ENCODE data around the gene CFAP410.
"Not testable (repeated sequence)": the region's sequence is repeated elsewhere in the genome, so short reads cannot be mapped to it uniquely, and the experiment has no call there.

CFAP410 gene

GRCh38 chr21:44316277-44316900 is 22.8 kb downstream of the CFAP410 start:
- no peak for DNase-seq

DNA sequence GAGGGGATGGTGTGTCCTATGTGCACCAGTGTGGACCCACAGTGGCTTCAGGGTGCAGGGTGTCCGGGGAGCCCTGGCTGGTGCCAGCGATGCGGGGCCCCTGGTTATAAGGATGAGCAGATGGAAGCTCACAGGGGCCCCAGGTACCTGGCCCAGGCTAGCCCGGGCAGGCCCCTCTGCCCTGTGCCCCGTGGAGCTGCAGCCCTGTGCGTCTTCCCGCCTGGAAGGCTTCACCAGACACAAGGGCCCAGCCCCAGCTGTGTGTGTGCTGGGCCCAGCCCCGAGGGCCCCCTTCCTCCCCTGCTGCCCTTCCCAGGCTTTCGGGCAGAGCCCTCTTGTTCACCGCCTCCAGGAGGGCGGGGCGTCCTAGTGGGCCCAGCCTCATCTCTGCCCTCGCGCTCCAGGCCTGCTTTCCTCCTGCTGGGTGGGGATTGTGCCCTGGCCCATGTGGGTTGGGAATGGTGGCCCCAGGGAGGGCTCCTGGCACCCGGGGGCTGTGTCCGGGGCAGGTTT is 23.4 kb downstream of the CFAP410 start:
- no peak for DNase-seq

DNA sequence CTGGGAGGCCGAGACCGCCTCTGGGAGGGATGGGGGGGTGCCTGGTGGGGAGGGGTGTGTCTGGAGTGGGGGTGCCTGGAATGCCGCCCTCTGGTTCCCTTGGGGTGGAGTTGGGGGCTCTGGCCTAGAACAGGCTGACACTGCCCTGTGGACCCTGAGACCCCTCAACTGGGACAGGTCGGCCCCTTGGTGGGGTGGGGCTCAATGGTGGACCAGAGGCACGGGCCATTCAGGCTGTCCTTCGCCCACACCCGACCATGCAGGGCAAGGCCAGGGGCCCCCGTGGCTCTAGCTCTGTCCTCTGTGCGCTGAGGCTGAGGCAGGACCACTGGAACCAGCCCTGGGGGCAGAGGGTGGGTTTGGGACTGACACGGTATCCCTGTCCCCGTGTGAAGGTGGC is 24.6 kb downstream of the CFAP410 start:
- DNase-seq: no peak

DNA sequence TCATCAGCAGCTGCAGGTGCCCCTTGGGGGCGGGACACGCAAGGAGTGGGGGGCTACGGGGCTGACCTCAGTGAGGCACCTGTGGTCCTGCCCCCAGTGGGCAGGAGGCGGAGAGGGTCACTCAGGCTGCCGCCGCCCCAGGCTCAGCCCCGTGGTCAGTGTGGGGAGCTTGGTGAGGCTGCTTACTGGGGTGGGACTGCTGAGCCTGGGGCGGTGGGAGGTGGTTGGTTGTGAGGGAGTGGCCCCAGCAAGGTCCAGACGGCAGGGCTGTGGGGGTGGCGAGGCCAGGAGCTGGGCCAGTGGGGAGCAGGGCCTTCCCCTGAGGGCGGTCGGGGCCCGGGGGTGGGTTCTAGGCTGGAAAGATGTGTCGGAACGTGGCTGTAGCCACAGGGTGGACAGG is 25.1 kb downstream of the CFAP410 start:
- DNase-seq: no peak

DNA sequence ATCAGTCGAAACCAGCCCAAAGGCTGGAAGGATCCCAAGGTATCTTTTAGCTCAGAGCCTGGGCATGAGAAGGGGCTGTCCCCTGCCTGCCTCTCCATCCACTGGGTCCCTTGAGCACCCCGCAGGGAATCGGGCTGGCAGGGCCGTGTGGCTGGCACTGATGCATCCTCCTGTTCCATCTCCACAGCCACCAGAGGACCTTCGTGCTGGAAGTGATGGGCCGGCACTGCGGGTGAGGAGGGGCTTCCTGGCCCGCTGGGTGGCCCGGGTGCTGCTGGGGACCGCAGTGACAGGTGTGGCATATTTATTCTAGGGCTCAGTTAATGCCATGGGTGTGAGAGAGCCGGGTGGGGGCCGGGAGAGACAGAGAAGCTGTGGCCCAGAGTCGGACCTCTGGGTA is 25.7 kb downstream of the CFAP410 start:
- no peak for DNase-seq

DNA sequence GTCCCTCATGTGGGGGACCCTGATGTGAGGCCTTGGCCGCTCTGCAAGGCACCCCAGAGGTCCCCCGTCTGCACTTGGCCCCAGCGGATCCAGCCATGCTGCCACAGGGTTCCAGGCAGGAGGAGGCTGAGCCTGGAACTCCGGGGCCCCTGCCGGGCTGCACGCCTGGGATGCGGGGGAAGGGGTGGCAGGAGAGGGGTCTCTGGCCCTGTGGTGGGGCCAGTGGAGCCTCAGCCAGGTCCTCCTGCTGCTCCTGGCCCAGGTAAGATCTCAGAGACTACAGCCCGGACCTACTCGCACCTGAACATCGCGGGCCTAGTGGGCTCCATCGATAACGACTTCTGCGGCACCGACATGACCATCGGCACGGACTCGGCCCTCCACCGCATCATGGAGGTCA is 26.5 kb downstream of the CFAP410 start:
- DNase-seq: no peak

- no peak for DNase-seq
These were observed 27.1 kb downstream of the CFAP410 start for GRCh38 chr21:44312089-44312488.

GRCh38 chr21:44310628-44311507 is 28.3 kb downstream of the CFAP410 start:
- DNase-seq: no peak

GRCh38 chr21:44306936-44307704 is 32.1 kb downstream of the CFAP410 start:
- no peak for DNase-seq

DNA sequence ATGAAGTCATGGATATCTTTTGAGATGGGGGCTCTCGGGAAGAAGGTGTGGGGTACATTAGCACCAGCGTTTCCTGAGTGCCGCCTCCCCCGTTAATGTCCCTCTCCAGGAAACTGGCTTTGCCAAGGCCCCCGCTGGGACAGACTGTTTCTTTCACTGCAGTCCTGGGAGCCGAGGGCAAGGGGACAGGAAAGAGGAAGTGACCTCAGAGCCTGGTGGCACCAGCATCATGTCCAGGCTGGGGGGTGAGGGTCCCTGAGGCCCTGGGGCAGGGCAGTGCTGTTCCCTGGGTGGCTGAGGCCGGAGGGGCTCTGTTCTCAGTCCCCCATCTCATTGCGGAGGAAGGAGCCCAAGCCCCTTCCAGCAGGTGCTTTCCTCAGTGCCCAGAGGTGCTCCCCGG is 33.5 kb downstream of the CFAP410 start:
- DNase-seq: no peak

- DNase-seq: peak in 1 of 2 donors; percentile 38
These were observed 34.3 kb downstream of the CFAP410 start for GRCh38 chr21:44304877-44305293.

GRCh38 chr21:44304011-44304616 is 35.1 kb downstream of the CFAP410 start:
- DNase-seq: no peak

GRCh38 chr21:44303490-44303981 is 35.7 kb downstream of the CFAP410 start:
- no peak for DNase-seq

- not testable (repeated sequence) for DNase-seq
These were observed 36.4 kb downstream of the CFAP410 start for GRCh38 chr21:44302573-44303401.

GRCh38 chr21:44301961-44302406 is 37.2 kb downstream of the CFAP410 start:
- peak; percentile 13 to 57 for DNase-seq

DNA sequence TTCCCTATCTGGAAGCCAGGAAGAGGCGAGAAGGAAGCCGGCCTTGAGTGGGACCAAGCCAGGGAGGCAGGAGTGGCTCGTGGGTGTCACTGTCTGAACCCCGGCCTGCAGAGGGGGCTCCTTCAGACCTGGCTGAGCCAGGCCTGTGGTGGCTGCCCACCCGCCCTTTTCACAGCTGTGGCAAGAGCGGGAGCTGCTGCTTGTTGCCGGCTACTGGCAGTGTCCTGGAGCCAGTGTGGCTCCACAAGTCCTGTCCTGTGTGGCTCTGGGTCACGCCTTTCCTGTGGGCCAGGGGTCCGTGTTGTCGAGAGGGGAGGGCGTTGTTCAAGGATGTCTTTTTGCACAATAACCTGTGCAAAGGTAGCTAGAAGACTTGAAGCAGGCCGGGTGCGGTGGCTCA is 38.0 kb downstream of the CFAP410 start:
- DNase-seq: no peak

DNA sequence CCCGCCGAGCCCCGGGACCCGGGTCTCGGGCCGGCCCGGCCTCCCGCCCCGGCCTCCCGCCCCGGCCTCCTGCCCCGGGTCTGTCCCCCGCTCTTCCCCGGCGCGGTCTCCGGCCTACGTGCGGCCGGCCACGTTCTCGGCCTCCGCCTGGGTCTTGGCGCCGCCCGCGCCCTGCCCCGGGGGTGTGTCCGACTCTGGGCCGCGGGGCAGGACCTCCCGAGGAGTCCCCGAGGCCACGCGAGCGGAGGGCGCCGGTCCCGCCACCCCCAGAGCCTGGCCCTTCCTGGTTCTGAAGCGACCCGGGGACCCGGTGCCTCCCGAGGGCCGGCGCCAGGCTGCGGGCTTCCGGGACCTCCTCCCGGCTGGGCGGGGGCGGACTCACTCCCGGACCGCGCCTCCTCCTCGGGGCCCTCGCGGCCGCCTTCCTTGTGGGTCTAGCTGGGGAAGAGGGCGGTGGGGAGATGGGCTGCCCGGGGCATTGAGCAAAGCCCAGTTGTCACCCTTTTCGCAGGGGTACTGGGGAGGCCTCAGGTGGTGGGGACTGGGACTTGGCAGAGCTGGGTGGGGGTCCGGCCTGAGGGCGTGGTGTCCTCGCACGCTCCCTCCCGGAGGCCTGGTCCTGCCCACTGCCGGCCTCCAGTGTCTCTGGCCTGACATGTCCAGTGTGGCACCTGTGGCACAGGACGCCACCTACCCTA is 38.8 kb downstream of the CFAP410 start:
- DNase-seq: peak; percentile 58 to 71

DNA sequence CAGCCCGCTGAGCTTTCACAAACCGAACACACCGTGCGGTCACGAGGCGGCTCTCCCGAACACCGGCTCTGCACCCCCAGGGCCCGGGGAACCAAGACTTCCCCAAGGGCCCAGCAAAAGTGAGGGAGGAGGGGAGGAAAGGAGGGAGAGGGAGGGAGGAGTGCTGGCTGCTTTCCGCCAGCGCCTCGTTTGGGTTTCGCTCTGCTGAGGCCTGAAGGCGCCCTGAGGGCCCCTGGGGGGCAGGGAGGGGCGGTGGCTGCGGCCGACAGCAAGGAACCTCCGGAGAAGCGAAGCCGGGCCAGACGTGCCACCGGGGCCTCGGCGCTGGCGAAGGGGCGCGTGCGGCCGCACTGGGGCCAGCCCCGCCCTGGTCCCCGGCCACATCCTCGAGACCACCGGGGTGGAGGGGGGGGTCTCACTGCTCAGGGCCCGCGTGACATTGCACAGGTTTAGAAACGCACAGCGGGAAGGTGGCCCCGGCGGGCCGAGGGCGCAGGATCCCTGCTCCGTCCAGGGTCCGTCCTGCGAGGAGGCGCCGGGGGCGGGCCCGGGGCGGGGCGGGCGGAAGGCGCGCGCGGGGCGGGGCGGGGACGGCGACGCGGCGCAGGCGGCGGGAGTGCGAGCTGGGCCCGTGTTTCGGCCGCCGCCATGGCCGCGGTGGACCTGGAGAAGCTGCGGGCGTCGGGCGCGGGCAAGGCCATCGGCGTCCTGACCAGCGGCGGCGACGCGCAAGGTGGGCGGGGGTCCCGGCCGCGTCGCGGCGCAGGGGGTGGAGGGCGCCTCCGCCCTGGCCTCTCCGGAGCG is 39.5 kb downstream of the CFAP410 start, which contains the start of gene PFKL:
TSS of gene PFKL (plus strand) at position 596 of the 804 bp plus-strand sequence. CDS start at position 649, 53 bp downstream.
- DNase-seq: peak; percentile 49 to 65

DNA sequence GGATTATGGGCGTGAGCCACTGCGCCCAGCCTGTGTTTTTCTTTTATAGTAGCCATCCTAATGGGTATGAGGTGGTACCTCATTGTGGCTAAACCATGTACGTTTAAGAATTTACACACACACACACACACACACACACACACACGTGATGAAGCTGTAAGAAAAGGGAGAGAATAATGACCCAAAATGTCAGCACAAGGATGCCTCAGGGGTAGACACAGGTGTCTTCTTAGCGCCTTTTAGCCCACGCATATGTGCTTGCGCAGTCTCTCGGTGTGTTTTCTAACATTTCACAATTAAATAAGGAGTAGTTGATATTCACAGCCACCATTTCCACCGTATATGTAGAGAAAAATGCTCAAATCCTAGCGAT is 40.1 kb downstream of the CFAP410 start:
- DNase-seq: no peak

GRCh38 chr21:44298301-44298700 is 40.9 kb downstream of the CFAP410 start:
- no peak for DNase-seq

Data from inflammatory macrophage treated with lipopolysaccharide for 1 hour (primary cell).